Right lobe of liver (tissue), 6 donors: Measurements from ENCODE around the gene RGS3. TPM values are rescaled to one million over a fixed set of nuclear protein-coding genes. Genes with fewer than 3 reads are reported as not detected.

Experiments
- ATAC-seq, 4 donors: fragments of 200-7000 bp; cut with Tn5 transposase; one replicate each; pipeline ENCODE4 v1.9.1; 2020; ENCODE audit warnings: mild to moderate bottlenecking in 4 of 4, moderate library complexity in 4 of 4
- DNase-seq, 3 donors: peaks; one replicate each; pipeline ENCODE4 v3.0.0-alpha.2; 2020
- H3K27ac ChIP-seq, 3 donors: fragments of 200-600 bp; one replicate each; pipeline ENCODE4 v1.8.0; 2022
- H3K27me3 ChIP-seq, 2 donors: fragments of 200-600 bp; one replicate each; pipeline ENCODE4 v1.8.0; 2022
- H3K36me3 ChIP-seq, 4 donors: fragments of 200-600 bp; sonication (generic) in 1 of 4; one replicate each; pipeline versions ENCODE4 v1.5.1 to v1.8.0; 2017 to 2022; ENCODE audit warnings: control low read depth in 1 of 4
- H3K4me1 ChIP-seq, 4 donors: fragments of 200-600 bp; sonication (generic) in 1 of 4; one replicate each; pipeline versions ENCODE4 v1.5.1 to v1.8.0; 2017 to 2022; ENCODE audit warnings: control low read depth in 1 of 4
- H3K4me3 ChIP-seq, 3 donors: fragments of 200-600 bp; one replicate each; pipeline ENCODE4 v1.8.0; 2022
- H3K9me3 ChIP-seq, 4 donors: fragments of 200-600 bp; sonication (generic) in 1 of 4; one replicate each; pipeline versions ENCODE4 v1.5.1 to v1.8.0; 2017 to 2022; ENCODE audit warnings: control low read depth in 1 of 4
- CTCF ChIP-seq, 4 donors: fragments of 200-600 bp in 3 of 4; fragments of 450-650 bp in 1 of 4; IDR thresholded peaks; one replicate each; pipeline versions ENCODE4 v1.5.1 to v1.8.0; 2016 to 2022; ENCODE audit warnings: antibody characterized with exemption in 4 of 4, mild to moderate bottlenecking in 2 of 4
- POLR2A ChIP-seq: fragments of 450-650 bp; IDR thresholded peaks from one replicate; pipeline ENCODE4 v1.6.1; 2017; ENCODE audit warnings: antibody characterized with exemption, mild to moderate bottlenecking
- WGBS: methylation state at CpG from one replicate; pipeline ENCODE4 v1.1.6; 2018; ENCODE audit warnings: low coverage, low lambda C conversion rate; ENCODE audit not compliant: insufficient coverage; ENCODE audit errors: missing lambda C conversion rate; 5-methylcytosine and 5-hydroxymethylcytosine counted together
- intact Hi-C, 2 donors: fragments of 100-400 bp; cut with DNase I; formaldehyde crosslinking; loops; one replicate each; pipeline versions ENCODE4 v1.11.2 to v1.14.1; 2022
- total RNA-seq, 6 experiments: library from RNA; depleted of rRNA in 2 of 6; stranded (reverse); fragments of >200 nt in 2 of 6; fragmentation: NEBNext Ultra II Directional in 3 of 6; extraction: Animal tissue kit (Norgen Biotek cat#: 25700) in 3 of 6; gene quantifications; one replicate each; pipeline versions ENCODE4 v1.1.0 to v1.2.4, GENCODE V29; 2016 to 2023
- donor health status: DM: no; HTN: yes; CAD: no.
- donor health status: DM: no; HTN: no; CAD: no.
- donor health status: DM: no; HTN: no; CAD: no.
- donor health status: DM: no; HTN: yes; CAD: no.
- donor health status: DM: no; HTN: yes; CAD: no.

The RGS3 gene
- total RNA-seq, 6 experiments from 2014 or later, result 19.0 to 60.3 (median 31.0) TPM

- no peak overlapping the region for H3K4me3 ChIP-seq
- no peak for TF ChIP-seq CTCF (IDR thresholded peaks at IDR 0.05)
- TF ChIP-seq POLR2A, result no peak
- H3K27me3 ChIP-seq, result no peaks in the 10 kb centered on the region
- peaks cover 0 to 8% (median 0%) of the 10 kb centered on the region in 4 donors for H3K4me1 ChIP-seq
- 100% methylated on average over 1 of the region's 8 CpGs for WGBS
- DNase-seq, result no peak
- ATAC-seq, result no peak
- peaks cover 0 to 38% (median 3%) of the 10 kb centered on the region in 4 donors for H3K36me3 ChIP-seq
- intact Hi-C loops, result loop anchor here in 1 of 2 donors (10.0 kb wide), 1 partner anchor 62 kb away; no protein-coding TSS in a partner anchor
- no peak overlapping the region for H3K27ac ChIP-seq
- no peaks in the 10 kb centered on the region for H3K9me3 ChIP-seq
Observed at GRCh38 chr9:113522858-113523257, 59.3 kb downstream of the RGS3 start.

GRCh38 chr9:113523421-113524141 is 60.1 kb downstream of the RGS3 start:
- TF ChIP-seq CTCF (IDR thresholded peaks at IDR 0.05) (no peak), POLR2A (no peak)
- WGBS, result 47% methylated on average over 8 of the region's 19 CpGs
- intact Hi-C loops, result loop anchor here in 1 of 2 donors (10.0 kb wide), 1 partner anchor 61 kb away; no protein-coding TSS in a partner anchor
- peaks cover 0 to 40% (median 3%) of the 10 kb centered on the region in 4 donors for H3K36me3 ChIP-seq
- DNase-seq (peak; percentile 50 to 70 (median 61)), ATAC-seq (peak; percentile 62 to 85 (median 78))
- H3K27me3 ChIP-seq, result no peaks in the 10 kb centered on the region
- peak overlapping the region in 1 of 3 donors; percentile 5 for H3K27ac ChIP-seq
- no peak overlapping the region for H3K4me3 ChIP-seq
- peaks cover 0 to 8% (median 0%) of the 10 kb centered on the region in 4 donors for H3K4me1 ChIP-seq
- no peaks in the 10 kb centered on the region for H3K9me3 ChIP-seq

GRCh38 chr9:113524468-113524867 is 60.9 kb downstream of the RGS3 start:
- Histone ChIP-seq H3K36me3 (peaks cover 0 to 44% (median 3%) of the 10 kb centered on the region in 4 donors), H3K9me3 (no peaks in the 10 kb centered on the region), H3K4me1 (peaks cover 0 to 5% (median 0%) of the 10 kb centered on the region in 4 donors), H3K27me3 (no peaks in the 10 kb centered on the region), H3K27ac (no peak overlapping the region), H3K4me3 (no peak overlapping the region)
- TF ChIP-seq CTCF (IDR thresholded peaks at IDR 0.05) (no peak), POLR2A (no peak)
- DNase-seq, result no peak
- intact Hi-C loops, result loop anchor here in 1 of 2 donors (10.0 kb wide), 1 partner anchor 60 kb away; no protein-coding TSS in a partner anchor
- peak in 1 of 4 donors; percentile 7 for ATAC-seq
- 74% methylated on average over 3 of the region's 4 CpGs for WGBS

GRCh38 chr9:113525205-113525604 is 61.7 kb downstream of the RGS3 start:
- H3K9me3 ChIP-seq, result no peaks in the 10 kb centered on the region
- WGBS, result 80% methylated on average over 3 of the region's 4 CpGs
- H3K36me3 ChIP-seq, result peaks cover 0 to 52% (median 3%) of the 10 kb centered on the region in 4 donors
- no peak for ATAC-seq
- H3K4me3 ChIP-seq, result no peak overlapping the region
- no peak for TF ChIP-seq CTCF (IDR thresholded peaks at IDR 0.05)
- TF ChIP-seq POLR2A, result no peak
- peaks cover 0 to 4% (median 0%) of the 10 kb centered on the region in 4 donors for H3K4me1 ChIP-seq
- DNase-seq, result no peak
- no peaks in the 10 kb centered on the region for H3K27me3 ChIP-seq
- no peak overlapping the region for H3K27ac ChIP-seq
- intact Hi-C loops, result loop anchor here in 1 of 2 donors (10.0 kb wide), 1 partner anchor 60 kb away; no protein-coding TSS in a partner anchor
